ENCODE data around the gene AMIGO3.

AMIGO3 gene

DNA sequence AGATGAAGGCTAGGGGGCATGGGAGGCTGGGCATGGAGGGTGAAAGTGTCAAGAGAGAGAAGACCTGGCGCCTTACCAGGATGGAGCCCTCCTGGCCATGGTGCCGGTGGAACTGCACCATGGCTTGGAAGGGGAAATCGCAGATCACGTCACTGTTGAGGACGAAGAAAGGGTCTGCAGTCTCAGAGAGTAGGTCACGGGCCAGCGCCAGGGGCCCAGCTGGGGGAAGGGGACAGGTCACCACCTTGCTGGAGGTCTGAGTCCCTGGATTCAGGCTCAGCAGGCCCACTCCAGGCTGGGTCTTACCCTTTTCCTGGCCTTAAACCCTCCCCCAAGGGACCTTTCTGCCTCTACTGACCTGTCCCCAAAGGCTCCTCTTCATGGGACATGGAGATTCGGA is 3.4 kb upstream of the AMIGO3 start:
- WGBS (ENCODE audit: extremely low coverage, insufficient coverage, insufficient read length) = no CpG with 5 or more reads among the region's 8 CpGs
- Histone ChIP-seq H3K4ac (ENCODE audit: low read depth, low read length) (peak overlapping the region; percentile 94), H2BK5ac (ENCODE audit: low read depth, low read length, poor library complexity) (no peak overlapping the region), H2BK12ac (ENCODE audit: low read length) (peak overlapping the region; percentile 6), H3K36me3 (ENCODE audit: control insufficient read depth in 1 of 2, insufficient read depth in 2 of 2, low read length in 2 of 2) (peaks cover 53 to 54% of the 10 kb centered on the region in 2 experiments), H3K27me3 (ENCODE audit: insufficient read depth, low read length) (no peaks in the 10 kb centered on the region), H3K4me1 (ENCODE audit: control insufficient read depth in 1 of 2, insufficient read depth in 2 of 2, low read length in 2 of 2) (peaks cover 13 to 20% of the 10 kb centered on the region in 2 experiments), H4K91ac (ENCODE audit: low read depth, low read length) (peak overlapping the region; percentile 98), H2AFZ (ENCODE audit: insufficient read depth, low read length, poor library complexity) (peak overlapping the region; percentile 81), H4K12ac (ENCODE audit: low read depth, low read length) (peak overlapping the region; percentile 90), H3K4me3 (ENCODE audit: low read depth, low read length) (peak overlapping the region; percentile 98), H3K23ac (ENCODE audit: low read length) (no peak overlapping the region), H3K79me2 (ENCODE audit: control insufficient read depth, insufficient read depth, low read length, poor library complexity) (peaks cover 9% of the 10 kb centered on the region), H4K8ac (ENCODE audit: low read depth, low read length) (peak overlapping the region; percentile 95), H3K27ac (ENCODE audit: low read depth, low read length) (peak overlapping the region; percentile 83), H3K14ac (ENCODE audit: low read length) (peak overlapping the region; percentile 93), H2BK120ac (ENCODE audit: insufficient read depth, low read length, poor library complexity) (peak overlapping the region; percentile 65), H3K79me1 (ENCODE audit: low read length) (peaks cover 9% of the 10 kb centered on the region), H3K18ac (ENCODE audit: low read length) (no peak overlapping the region), H3K4me2 (ENCODE audit: low read length) (peak overlapping the region; percentile 90), H3K9ac (ENCODE audit: low read length) (peak overlapping the region; percentile 98), H3K9me3 (ENCODE audit: insufficient read depth, low read depth, low read length) (peaks cover 8% of the 10 kb centered on the region), H2AK5ac (ENCODE audit: low read length) (peak overlapping the region; percentile 93)
- DNase-seq = no peak

DNA sequence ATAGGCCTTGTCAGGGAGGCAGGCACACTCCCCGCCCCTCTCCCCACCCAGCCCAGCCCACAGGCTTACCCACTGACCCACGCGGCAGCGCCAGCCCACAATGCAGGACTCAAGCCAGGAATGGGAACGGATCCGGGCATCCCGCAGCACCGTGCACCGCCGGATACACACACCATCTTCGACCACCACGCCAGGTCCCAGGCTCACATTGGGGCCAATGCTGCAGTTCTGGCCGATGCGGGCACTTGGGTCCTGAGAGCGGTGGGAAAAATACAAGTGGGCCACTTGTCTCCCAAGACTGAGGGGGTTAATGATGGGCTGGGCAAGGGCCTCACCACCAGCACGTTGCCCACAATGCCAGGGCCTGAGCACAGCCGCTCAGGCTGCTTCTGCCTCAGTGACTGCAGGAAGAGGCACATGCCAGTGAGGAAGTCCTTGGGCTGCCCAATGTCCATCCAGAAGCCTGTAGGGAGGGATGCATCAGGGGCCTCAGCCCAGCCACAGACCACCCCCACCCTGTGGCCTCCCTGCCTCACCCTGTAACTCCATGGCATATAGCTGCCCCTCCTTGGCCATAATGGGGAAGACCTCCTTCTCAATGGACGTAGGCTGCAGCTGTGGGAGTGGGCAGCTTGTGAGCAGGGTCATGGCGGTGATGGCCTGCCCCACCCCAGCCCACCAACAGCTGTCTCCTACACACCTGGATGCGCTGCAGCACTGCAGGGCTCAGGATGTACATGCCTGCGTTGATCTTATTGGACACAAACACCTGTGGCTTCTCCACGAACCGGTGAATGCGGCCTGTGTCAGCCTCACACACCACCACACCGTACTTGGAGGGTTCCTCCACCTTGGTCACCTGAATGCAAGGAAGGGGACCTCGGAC is 2.7 kb upstream of the AMIGO3 start:
- Histone ChIP-seq H2BK12ac (ENCODE audit: low read length) (no peak overlapping the region), H3K9me3 (ENCODE audit: insufficient read depth, low read depth, low read length) (peaks cover 8% of the 10 kb centered on the region)

DNA sequence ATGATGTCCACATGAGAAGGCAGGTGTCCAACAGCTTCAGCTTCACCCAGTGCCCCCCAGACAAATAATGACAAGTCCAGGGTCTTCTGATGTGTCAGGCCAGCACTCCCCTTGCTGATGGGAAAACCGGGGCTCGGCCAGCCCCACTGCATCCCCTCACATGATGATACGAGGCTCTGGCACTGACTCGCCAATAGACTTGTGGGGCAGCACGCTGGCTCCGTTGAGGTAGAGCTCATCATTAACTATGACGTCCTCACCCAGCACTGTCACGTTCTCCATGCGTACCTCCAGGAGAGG is 2.1 kb upstream of the AMIGO3 start:
- no CpG with 5 or more reads among the region's 9 CpGs for WGBS (ENCODE audit: extremely low coverage, insufficient coverage, insufficient read length)
- Histone ChIP-seq H2BK12ac (ENCODE audit: low read length) (no peak overlapping the region), H4K12ac (ENCODE audit: low read depth, low read length) (no peak overlapping the region), H3K4me3 (ENCODE audit: low read depth, low read length) (no peak overlapping the region), H2AFZ (ENCODE audit: insufficient read depth, low read length, poor library complexity) (no peak overlapping the region), H3K4me2 (ENCODE audit: low read length) (no peak overlapping the region), H3K9ac (ENCODE audit: low read length) (no peak overlapping the region), H4K91ac (ENCODE audit: low read depth, low read length) (no peak overlapping the region), H3K4me1 (ENCODE audit: control insufficient read depth in 1 of 2, insufficient read depth in 2 of 2, low read length in 2 of 2) (peaks cover 13 to 20% of the 10 kb centered on the region in 2 experiments), H3K79me2 (ENCODE audit: control insufficient read depth, insufficient read depth, low read length, poor library complexity) (peaks cover 9% of the 10 kb centered on the region), H3K36me3 (ENCODE audit: control insufficient read depth in 1 of 2, insufficient read depth in 2 of 2, low read length in 2 of 2) (peaks cover 40 to 41% of the 10 kb centered on the region in 2 experiments), H3K4ac (ENCODE audit: low read depth, low read length) (no peak overlapping the region), H2AK5ac (ENCODE audit: low read length) (no peak overlapping the region), H3K79me1 (ENCODE audit: low read length) (peaks cover 9% of the 10 kb centered on the region), H3K23ac (ENCODE audit: low read length) (no peak overlapping the region), H3K27ac (ENCODE audit: low read depth, low read length) (no peak overlapping the region), H4K8ac (ENCODE audit: low read depth, low read length) (no peak overlapping the region), H3K9me3 (ENCODE audit: insufficient read depth, low read depth, low read length) (peaks cover 8% of the 10 kb centered on the region), H3K18ac (ENCODE audit: low read length) (no peak overlapping the region), H3K27me3 (ENCODE audit: insufficient read depth, low read length) (no peaks in the 10 kb centered on the region), H3K14ac (ENCODE audit: low read length) (no peak overlapping the region), H2BK120ac (ENCODE audit: insufficient read depth, low read length, poor library complexity) (no peak overlapping the region), H2BK5ac (ENCODE audit: low read depth, low read length, poor library complexity) (no peak overlapping the region)
- DNase-seq = no peak

More for the DNA sequence above, 2.7 kb upstream of the AMIGO3 start:
- H3K4me1 ChIP-seq (ENCODE audit: control insufficient read depth in 1 of 2, insufficient read depth in 2 of 2, low read length in 2 of 2) = peaks cover 13 to 20% of the 10 kb centered on the region in 2 experiments
- no peak overlapping the region for H2BK120ac ChIP-seq (ENCODE audit: insufficient read depth, low read length, poor library complexity)
- H3K14ac ChIP-seq (ENCODE audit: low read length) = no peak overlapping the region
- H3K27ac ChIP-seq (ENCODE audit: low read depth, low read length) = no peak overlapping the region
- no peak overlapping the region for H3K4ac ChIP-seq (ENCODE audit: low read depth, low read length)
- H3K79me1 ChIP-seq (ENCODE audit: low read length) = peaks cover 9% of the 10 kb centered on the region
- H3K36me3 ChIP-seq (ENCODE audit: control insufficient read depth in 1 of 2, insufficient read depth in 2 of 2, low read length in 2 of 2) = peaks cover 45 to 46% of the 10 kb centered on the region in 2 experiments
- no peak overlapping the region for H3K18ac ChIP-seq (ENCODE audit: low read length)
- no peak overlapping the region for H4K91ac ChIP-seq (ENCODE audit: low read depth, low read length)
- H3K23ac ChIP-seq (ENCODE audit: low read length) = no peak overlapping the region
- H4K12ac ChIP-seq (ENCODE audit: low read depth, low read length) = peak overlapping the region; percentile 18
- H3K27me3 ChIP-seq (ENCODE audit: insufficient read depth, low read length) = no peaks in the 10 kb centered on the region
- H2AK5ac ChIP-seq (ENCODE audit: low read length) = no peak overlapping the region
- no peak overlapping the region for H4K8ac ChIP-seq (ENCODE audit: low read depth, low read length)
- H3K4me3 ChIP-seq (ENCODE audit: low read depth, low read length) = no peak overlapping the region
- peaks cover 9% of the 10 kb centered on the region for H3K79me2 ChIP-seq (ENCODE audit: control insufficient read depth, insufficient read depth, low read length, poor library complexity)
- no peak overlapping the region for H3K9ac ChIP-seq (ENCODE audit: low read length)
- H3K4me2 ChIP-seq (ENCODE audit: low read length) = no peak overlapping the region
- H2AFZ ChIP-seq (ENCODE audit: insufficient read depth, low read length, poor library complexity) = no peak overlapping the region
- no CpG with 5 or more reads among the region's 26 CpGs for WGBS (ENCODE audit: extremely low coverage, insufficient coverage, insufficient read length)
- H2BK5ac ChIP-seq (ENCODE audit: low read depth, low read length, poor library complexity) = no peak overlapping the region
- no peak for DNase-seq

DNA sequence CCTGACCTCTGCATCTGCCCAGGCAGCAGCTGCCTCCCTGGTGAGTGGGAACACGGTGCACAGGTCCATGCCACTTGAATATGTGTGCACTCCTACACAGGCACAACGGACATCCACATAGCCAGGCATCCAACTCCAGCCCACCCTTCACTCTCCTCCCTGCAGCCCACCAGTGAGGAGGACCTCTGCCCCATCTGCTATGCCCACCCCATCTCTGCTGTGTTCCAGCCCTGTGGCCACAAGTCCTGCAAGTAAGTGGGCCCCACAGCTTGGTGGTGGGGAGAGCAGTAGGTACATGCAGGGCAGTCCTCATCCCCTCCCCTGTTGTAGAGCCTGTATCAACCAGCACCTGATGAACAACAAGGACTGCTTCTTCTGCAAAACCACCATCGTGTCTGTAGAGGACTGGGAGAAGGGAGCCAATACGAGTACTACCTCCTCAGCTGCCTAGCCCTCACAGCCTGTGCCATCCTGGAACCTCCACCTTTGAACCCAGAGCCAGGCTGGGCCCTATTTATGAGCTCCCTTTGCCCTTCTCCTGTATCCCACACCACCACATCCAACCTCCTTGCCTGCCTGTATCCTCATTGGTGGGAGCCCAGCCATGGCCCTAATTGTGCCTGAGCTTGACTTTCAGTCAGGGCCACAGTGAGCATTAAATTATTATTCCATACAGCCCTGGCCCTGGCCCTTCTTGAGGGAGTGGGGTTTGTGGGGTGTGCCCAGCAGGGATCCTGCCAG is 1.5 kb upstream of the AMIGO3 start:
- no peak overlapping the region for H2AK5ac ChIP-seq (ENCODE audit: low read length)
- peaks cover 9% of the 10 kb centered on the region for H3K79me2 ChIP-seq (ENCODE audit: control insufficient read depth, insufficient read depth, low read length, poor library complexity)
- H3K14ac ChIP-seq (ENCODE audit: low read length) = no peak overlapping the region
- no peak overlapping the region for H2BK5ac ChIP-seq (ENCODE audit: low read depth, low read length, poor library complexity)
- peaks cover 13 to 20% of the 10 kb centered on the region in 2 experiments for H3K4me1 ChIP-seq (ENCODE audit: control insufficient read depth in 1 of 2, insufficient read depth in 2 of 2, low read length in 2 of 2)
- H3K4me3 ChIP-seq (ENCODE audit: low read depth, low read length) = peak overlapping the region; percentile 9
- peaks cover 8% of the 10 kb centered on the region for H3K9me3 ChIP-seq (ENCODE audit: insufficient read depth, low read depth, low read length)
- H4K91ac ChIP-seq (ENCODE audit: low read depth, low read length) = no peak overlapping the region
- H3K79me1 ChIP-seq (ENCODE audit: low read length) = peaks cover 9% of the 10 kb centered on the region
- no peak overlapping the region for H3K9ac ChIP-seq (ENCODE audit: low read length)
- no peak overlapping the region for H2BK120ac ChIP-seq (ENCODE audit: insufficient read depth, low read length, poor library complexity)
- DNase-seq = no peak
- H3K18ac ChIP-seq (ENCODE audit: low read length) = no peak overlapping the region
- H3K4ac ChIP-seq (ENCODE audit: low read depth, low read length) = no peak overlapping the region
- no peak overlapping the region for H3K27ac ChIP-seq (ENCODE audit: low read depth, low read length)
- H2AFZ ChIP-seq (ENCODE audit: insufficient read depth, low read length, poor library complexity) = no peak overlapping the region
- H4K8ac ChIP-seq (ENCODE audit: low read depth, low read length) = no peak overlapping the region
- no peaks in the 10 kb centered on the region for H3K27me3 ChIP-seq (ENCODE audit: insufficient read depth, low read length)
- H3K23ac ChIP-seq (ENCODE audit: low read length) = no peak overlapping the region
- WGBS (ENCODE audit: extremely low coverage, insufficient coverage, insufficient read length) = no CpG with 5 or more reads among the region's 4 CpGs
- H4K12ac ChIP-seq (ENCODE audit: low read depth, low read length) = no peak overlapping the region
- H3K4me2 ChIP-seq (ENCODE audit: low read length) = no peak overlapping the region
- no peak overlapping the region for H2BK12ac ChIP-seq (ENCODE audit: low read length)
- peaks cover 38 to 41% of the 10 kb centered on the region in 2 experiments for H3K36me3 ChIP-seq (ENCODE audit: control insufficient read depth in 1 of 2, insufficient read depth in 2 of 2, low read length in 2 of 2)
